GM23338 (cell line): Measurements from ENCODE around the gene PICK1. TPM values are rescaled to one million over a fixed set of nuclear protein-coding genes. Genes with fewer than 3 reads are reported as not detected.

Source experiments
- ATAC-seq: fragments of 200-7000 bp; cut with Tn5 transposase; 3 replicates; pipeline ENCODE4 v1.9.1; 2020
- DNase-seq: peaks from one replicate; pipeline ENCODE4 v3.0.0-alpha.2; 2015; ENCODE audit warnings: low spot score
- H2AFZ ChIP-seq: fragments of 200-600 bp; sonication (generic); 2 replicates; pipeline ENCODE4 v1.8.0; 2016; ENCODE audit warnings: antibody characterized with exemption, mild to moderate bottlenecking, moderate library complexity
- H3F3A ChIP-seq: fragments of 200-600 bp; sonication (generic); replicated peaks from 2 replicates; pipeline ENCODE4 v1.8.0; 2017; ENCODE audit warnings: antibody characterized with exemption, mixed run types, low read depth
- H3K27ac ChIP-seq: fragments of 200-600 bp; sonication (generic); 2 replicates; pipeline ENCODE4 v1.6.1; 2016; ENCODE audit warnings: low read depth
- H3K27me3 ChIP-seq: fragments of 200-600 bp; sonication (generic); 2 replicates; pipeline ENCODE4 v1.8.0; 2016; ENCODE audit warnings: mild to moderate bottlenecking, mixed run types, moderate library complexity; ENCODE audit not compliant: insufficient read depth
- H3K36me3 ChIP-seq: fragments of 200-600 bp; sonication (generic); 2 replicates; pipeline ENCODE4 v1.8.0; 2016; ENCODE audit warnings: mild to moderate bottlenecking; ENCODE audit not compliant: insufficient read depth
- H3K4me1 ChIP-seq: fragments of 200-600 bp; sonication (generic); 2 replicates; pipeline ENCODE4 v1.8.0; 2016; ENCODE audit warnings: mild to moderate bottlenecking, moderate library complexity; ENCODE audit not compliant: insufficient read depth
- H3K4me2 ChIP-seq: fragments of 200-600 bp; sonication (generic); 2 replicates; pipeline ENCODE4 v1.7.1; 2017; ENCODE audit warnings: mixed run types
- H3K4me3 ChIP-seq: fragments of 200-600 bp; sonication (generic); 2 replicates; pipeline ENCODE4 v1.6.1; 2016; ENCODE audit warnings: mixed run types
- H3K79me2 ChIP-seq: fragments of 200-600 bp; sonication (generic); replicated peaks from 2 replicates; pipeline ENCODE4 v1.8.0; 2017; ENCODE audit warnings: mild to moderate bottlenecking; ENCODE audit not compliant: insufficient read depth
- H3K9me2 ChIP-seq: fragments of 200-600 bp; sonication (generic); 2 replicates; pipeline ENCODE4 v1.8.0; 2017; ENCODE audit not compliant: insufficient read depth
- H4K20me1 ChIP-seq: fragments of 200-600 bp; sonication (generic); replicated peaks from 2 replicates; pipeline ENCODE4 v1.8.0; 2017; ENCODE audit warnings: mild to moderate bottlenecking; ENCODE audit not compliant: insufficient read depth
- H3K27ac Mint-ChIP-seq: 2 replicates; pipeline ENCODE4 v1.8.0; 2020; ENCODE audit warnings: inconsistent platforms, mild to moderate bottlenecking, moderate library complexity, mixed read lengths
- H3K27me3 Mint-ChIP-seq: 3 replicates; pipeline ENCODE4 v1.8.0; 2022; ENCODE audit warnings: low read depth, mild to moderate bottlenecking, moderate library complexity, mixed read lengths, inconsistent platforms; ENCODE audit not compliant: insufficient read depth, poor library complexity
- H3K36me3 Mint-ChIP-seq: 3 replicates; pipeline ENCODE4 v1.8.0; 2021; ENCODE audit warnings: low read depth, mild to moderate bottlenecking, inconsistent platforms, moderate library complexity, mixed read lengths
- H3K4me1 Mint-ChIP-seq: 3 replicates; pipeline ENCODE4 v1.8.0; 2020; ENCODE audit warnings: mild to moderate bottlenecking, inconsistent platforms, mixed read lengths
- H3K4me3 Mint-ChIP-seq: 3 replicates; pipeline ENCODE4 v1.8.0; 2021; ENCODE audit warnings: moderate library complexity, mild to moderate bottlenecking, inconsistent platforms, mixed read lengths
- H3K9me3 Mint-ChIP-seq: 3 replicates; pipeline ENCODE4 v1.8.0; 2020; ENCODE audit warnings: moderate library complexity, mild to moderate bottlenecking, inconsistent platforms, mixed read lengths
- CTCF ChIP-seq, 2 experiments: fragments of 200-600 bp in 1 of 2; sonication (generic) in 1 of 2; conservative IDR thresholded peaks; 2 replicates each; pipeline versions ENCODE4 v1.5.1 to v1.6.1; 2016 to 2017; ENCODE audit warnings: antibody characterized with exemption in 2 of 2, low read depth in 2 of 2, mild to moderate bottlenecking in 2 of 2, moderate library complexity in 1 of 2
- EZH2 ChIP-seq: fragments of 200-600 bp; sonication (generic); IDR thresholded peaks from one replicate; pipeline ENCODE4 v1.8.0; 2017; ENCODE audit warnings: antibody characterized with exemption, mild to moderate bottlenecking, low read depth; ENCODE audit not compliant: unreplicated experiment
- EZH2phosphoT487 ChIP-seq: fragments of 200-600 bp; sonication (generic); IDR thresholded peaks from one replicate; pipeline ENCODE4 v1.8.1; 2018; ENCODE audit warnings: antibody characterized with exemption; ENCODE audit not compliant: unreplicated experiment
- JUNB ChIP-seq: IDR thresholded peaks from one replicate; pipeline ENCODE4 v1.6.1; 2016; ENCODE audit warnings: antibody characterized with exemption; ENCODE audit not compliant: unreplicated experiment
- NANOG ChIP-seq: IDR thresholded peaks from 2 replicates; pipeline ENCODE4 v1.6.1; 2016; ENCODE audit warnings: antibody characterized with exemption, borderline replicate concordance
- POLR2AphosphoS5 ChIP-seq: IDR thresholded peaks from 2 replicates; pipeline ENCODE4 v1.6.1; 2016; ENCODE audit warnings: antibody characterized with exemption, low read depth
- ZNF114 ChIP-seq: fragments of 250-450 bp; sonication (Bioruptor Pico); IDR thresholded peaks from 2 replicates; pipeline ENCODE4 v1.5.0; 2020; ENCODE audit warnings: mild to moderate bottlenecking, moderate library complexity
- ZNF331 ChIP-seq: fragments of 250-450 bp; sonication (Bioruptor Pico); IDR thresholded peaks from 2 replicates; pipeline ENCODE4 v1.5.0; 2020; ENCODE audit warnings: low read depth, mild to moderate bottlenecking, moderate library complexity
- polyA plus RNA-seq: library from polyadenylated mRNA; unstranded; fragments of >200 nt; fragmentation: Nextera tagmentation; extraction: Ambion mirVana; gene quantifications from 2 replicates; pipeline ENCODE4 v1.2.1, GENCODE V29; 2016
- total RNA-seq: library from RNA; depleted of rRNA; stranded (reverse); fragments of >200 nt; shearing (Covaris generic); gene quantifications from 2 replicates; pipeline ENCODE4 v1.2.3, GENCODE V29; 2014

Gene PICK1
- total and polyA plus RNA-seq, 2 experiments from 2014 or later: 15.9 to 28.3 TPM

GRCh38 chr22:38041760-38042487 is 15.3 kb upstream of the PICK1 start:
- Mint-ChIP-seq H3K27me3 (peaks cover 6% of the 10 kb centered on the region), H3K4me1 (no peaks in the 10 kb centered on the region; the same call in 2 of the 3 replicates), H3K36me3 (no peaks in the 10 kb centered on the region), H3K9me3 (no peaks in the 10 kb centered on the region; the same call in 2 of the 3 replicates), H3K27ac (no peak overlapping the region), H3K4me3 (no peak overlapping the region)
- Histone ChIP-seq H3K36me3 (no peaks in the 10 kb centered on the region), H3K4me2 (no peak overlapping the region), H3K4me3 (no peak overlapping the region), H2AFZ (no peak overlapping the region), H3F3A (no peaks in the 10 kb centered on the region), H3K27ac (no peak overlapping the region), H3K79me2 (no peaks in the 10 kb centered on the region), H3K27me3 (no peaks in the 10 kb centered on the region), H4K20me1 (no peaks in the 10 kb centered on the region), H3K4me1 (no peaks in the 10 kb centered on the region), H3K9me2 (no peaks in the 10 kb centered on the region)
- DNase-seq (no peak), ATAC-seq (no peak)
- no peak for TF ChIP-seq EZH2
- no peak for TF ChIP-seq POLR2AphosphoS5
- no peak for TF ChIP-seq JUNB
- TF ChIP-seq EZH2phosphoT487: no peak
- TF ChIP-seq NANOG: no peak
- TF ChIP-seq ZNF114 (CRISPR knock-in tag): no peak
- TF ChIP-seq CTCF (conservative IDR thresholded peaks at IDR 0.05; ENCODE audit: low read depth in 2 of 2): no peak

DNA sequence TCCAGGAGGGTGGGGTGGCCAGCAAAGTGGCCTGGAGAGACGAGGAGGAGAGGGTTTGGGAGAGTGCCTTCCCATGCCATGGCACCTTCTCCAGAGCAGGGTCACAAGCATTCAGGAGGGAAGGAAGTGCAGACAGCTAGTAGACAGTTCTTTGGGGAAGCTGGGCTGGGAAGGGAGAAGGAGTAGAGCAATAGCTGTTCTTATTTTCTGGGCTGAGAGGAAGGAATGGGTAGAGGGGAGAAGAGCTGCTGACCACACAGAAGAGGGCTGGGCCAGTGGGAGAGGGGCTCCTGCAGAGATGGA is 14.8 kb upstream of the PICK1 start:
- H4K20me1 ChIP-seq: no peaks in the 10 kb centered on the region
- ATAC-seq (no peak), DNase-seq (no peak)
- H3K9me3 Mint-ChIP-seq: no peaks in the 10 kb centered on the region; the same call in 2 of the 3 replicates
- H3K9me2 ChIP-seq: no peaks in the 10 kb centered on the region
- H2AFZ ChIP-seq: no peak overlapping the region
- H3K27ac Mint-ChIP-seq: no peak overlapping the region
- no peaks in the 10 kb centered on the region for H3K4me1 ChIP-seq
- no peak overlapping the region for H3K4me2 ChIP-seq
- H3K4me3 ChIP-seq: no peak overlapping the region
- H3K79me2 ChIP-seq: no peaks in the 10 kb centered on the region
- H3F3A ChIP-seq: no peaks in the 10 kb centered on the region
- no peak overlapping the region for H3K4me3 Mint-ChIP-seq
- no peaks in the 10 kb centered on the region for H3K36me3 ChIP-seq
- H3K27me3 Mint-ChIP-seq: peaks cover 5% of the 10 kb centered on the region
- H3K4me1 Mint-ChIP-seq: no peaks in the 10 kb centered on the region; the same call in 2 of the 3 replicates
- TF ChIP-seq ZNF331 (CRISPR knock-in tag) (no peak), NANOG (no peak)
- H3K27me3 ChIP-seq: no peaks in the 10 kb centered on the region
- H3K36me3 Mint-ChIP-seq: no peaks in the 10 kb centered on the region
- no peak overlapping the region for H3K27ac ChIP-seq
